HG02623 (cell line): ENCODE measurements around the gene TMEM126A.
A peak's percentile ranks its signal among the peaks of the same experiment; 100 is the strongest.

Experiments
- ATAC-seq: cut with Tn5 transposase; IDR thresholded peaks from one replicate; pipeline ENCODE4 v1.9.1; 2021; ENCODE audit warnings: moderate library complexity; ENCODE audit not compliant: unreplicated experiment

Gene TMEM126A

GRCh38 chr11:85694385-85694980 lies 46.7 kb downstream of the TMEM126A start:
- no peak for ATAC-seq

- ATAC-seq: no peak
These were observed 47.8 kb downstream of the TMEM126A start for GRCh38 chr11:85695546-85695945.

GRCh38 chr11:85697747-85698146 lies 50.0 kb downstream of the TMEM126A start:
- no peak for ATAC-seq

GRCh38 chr11:85698195-85698594 lies 50.4 kb downstream of the TMEM126A start:
- no peak for ATAC-seq

- peak; percentile 87 for ATAC-seq
These were observed 52.4 kb downstream of the TMEM126A start for GRCh38 chr11:85699957-85700741.

GRCh38 chr11:85704967-85705366 lies 57.2 kb downstream of the TMEM126A start:
- no peak for ATAC-seq

GRCh38 chr11:85705800-85706199 lies 58.0 kb downstream of the TMEM126A start:
- ATAC-seq: no peak
